ENCODE results near the gene SLC17A7. TPM values are rescaled to one million over a fixed set of nuclear protein-coding genes. Genes with fewer than 3 reads are reported as not detected.
A peak's percentile ranks its signal among the peaks of the same experiment; 100 is the strongest.

Gene SLC17A7
- total RNA-seq, 2 experiments from 2014 or later, result 0.19 to 0.55 TPM

GRCh38 chr19:49415810-49416200, 25.5 kb downstream of the SLC17A7 start:
- Mint-ChIP-seq H3K36me3 (no peaks in the 10 kb centered on the region), H3K9me3 (ENCODE audit: low read depth) (no peaks in the 10 kb centered on the region), H3K4me1 (peaks cover 12% of the 10 kb centered on the region), H3K27me3 (peaks cover 38% of the 10 kb centered on the region), H3K4me3 (no peak overlapping the region), H3K27ac (no peak overlapping the region)
- CTCF ChIA-PET, result no interaction called here
- DNase-seq, result no peak
- no peak for ATAC-seq

- CTCF ChIA-PET, result no interaction called here
Observed at GRCh38 chr19:49415102-49415809, 26.1 kb downstream of the SLC17A7 start.

GRCh38 chr19:49414256-49414655, 27.1 kb downstream of the SLC17A7 start:
- Mint-ChIP-seq H3K27me3 (peaks cover 23% of the 10 kb centered on the region), H3K36me3 (no peaks in the 10 kb centered on the region), H3K27ac (no peak overlapping the region), H3K4me1 (peaks cover 23% of the 10 kb centered on the region), H3K4me3 (no peak overlapping the region), H3K9me3 (ENCODE audit: low read depth) (no peaks in the 10 kb centered on the region)
- ATAC-seq (no peak), DNase-seq (no peak)
- CTCF ChIA-PET, result interaction anchor here (1.1 to 1.4 kb wide), 3 partner anchors 8 to 56 kb away, joined by 4 to 5 read pairs (median 5); no protein-coding TSS in a partner anchor

More at GRCh38 chr19:49415102-49415809, 26.1 kb downstream of the SLC17A7 start:
- Mint-ChIP-seq H3K36me3 (no peaks in the 10 kb centered on the region), H3K4me1 (peaks cover 13% of the 10 kb centered on the region), H3K9me3 (ENCODE audit: low read depth) (no peaks in the 10 kb centered on the region), H3K4me3 (no peak overlapping the region), H3K27ac (no peak overlapping the region), H3K27me3 (peaks cover 33% of the 10 kb centered on the region)
- DNase-seq (no peak), ATAC-seq (no peak)

GRCh38 chr19:49413348-49413747, 28.0 kb downstream of the SLC17A7 start:
- Mint-ChIP-seq H3K36me3 (no peaks in the 10 kb centered on the region), H3K4me3 (no peak overlapping the region), H3K9me3 (ENCODE audit: low read depth) (no peaks in the 10 kb centered on the region), H3K27me3 (peaks cover 15% of the 10 kb centered on the region), H3K27ac (no peak overlapping the region), H3K4me1 (peaks cover 31% of the 10 kb centered on the region)
- no peak for DNase-seq
- CTCF ChIA-PET, result interaction anchor here (1.1 to 1.4 kb wide), 3 partner anchors 9 to 57 kb away, joined by 3 to 5 read pairs (median 4); no protein-coding TSS in a partner anchor
- no peak for ATAC-seq

- DNase-seq, result no peak
- CTCF ChIA-PET, result interaction anchor here (0.7 to 1.6 kb wide), 4 partner anchors 10 to 213 kb away, joined by 3 to 5 read pairs (median 4); no protein-coding TSS in a partner anchor
- H3K9me3 Mint-ChIP-seq (ENCODE audit: low read depth), result no peaks in the 10 kb centered on the region
- no peak overlapping the region for H3K4me3 Mint-ChIP-seq
- peaks cover 39% of the 10 kb centered on the region for H3K4me1 Mint-ChIP-seq
- no peaks in the 10 kb centered on the region for H3K36me3 Mint-ChIP-seq
- ATAC-seq, result no peak
- H3K27me3 Mint-ChIP-seq, result peaks cover 3% of the 10 kb centered on the region
- no peak overlapping the region for H3K27ac Mint-ChIP-seq
Observed at GRCh38 chr19:49411681-49412326, 29.5 kb downstream of the SLC17A7 start.

- Mint-ChIP-seq H3K4me1 (peaks cover 41% of the 10 kb centered on the region), H3K4me3 (peak overlapping the region; percentile 51), H3K36me3 (no peaks in the 10 kb centered on the region), H3K27ac (peak overlapping the region; percentile 85), H3K9me3 (ENCODE audit: low read depth) (no peaks in the 10 kb centered on the region), H3K27me3 (no peaks in the 10 kb centered on the region)
- CTCF ChIA-PET, result interaction anchor here (0.5 to 2.3 kb wide), 14 partner anchors 9 to 137 kb away, joined by 3 to 11 read pairs (median 4); partner anchors contain the start of gene GFY
- ATAC-seq (peak; percentile 84), DNase-seq (peak; percentile 72)
Observed at GRCh38 chr19:49409441-49410029, 31.8 kb downstream of the SLC17A7 start.

GRCh38 chr19:49408816-49409440, 32.4 kb downstream of the SLC17A7 start:
- H3K36me3 Mint-ChIP-seq, result no peaks in the 10 kb centered on the region
- CTCF ChIA-PET, result interaction anchor here (0.5 to 2.3 kb wide), 10 partner anchors 10 to 138 kb away, joined by 3 to 11 read pairs (median 4); partner anchors contain the start of gene GFY
- DNase-seq, result no peak
- H3K9me3 Mint-ChIP-seq (ENCODE audit: low read depth), result no peaks in the 10 kb centered on the region
- no peak for ATAC-seq
- H3K4me3 Mint-ChIP-seq, result peak overlapping the region; percentile 51
- H3K4me1 Mint-ChIP-seq, result peaks cover 41% of the 10 kb centered on the region
- H3K27me3 Mint-ChIP-seq, result no peaks in the 10 kb centered on the region
- peak overlapping the region; percentile 85 for H3K27ac Mint-ChIP-seq

GRCh38 chr19:49407482-49408015, 33.8 kb downstream of the SLC17A7 start:
- CTCF ChIA-PET, result interaction anchor here (1.5 to 2.7 kb wide), 4 partner anchors 11 to 66 kb away, joined by 3 to 11 read pairs (median 4); partner anchors contain the start of genes FLT3LG and GFY
- H3K4me1 Mint-ChIP-seq, result peaks cover 41% of the 10 kb centered on the region
- no peaks in the 10 kb centered on the region for H3K9me3 Mint-ChIP-seq (ENCODE audit: low read depth)
- no peak for DNase-seq
- no peaks in the 10 kb centered on the region for H3K36me3 Mint-ChIP-seq
- H3K27ac Mint-ChIP-seq, result no peak overlapping the region
- ATAC-seq, result no peak
- H3K4me3 Mint-ChIP-seq, result no peak overlapping the region
- no peaks in the 10 kb centered on the region for H3K27me3 Mint-ChIP-seq

GRCh38 chr19:49407079-49407478, 34.2 kb downstream of the SLC17A7 start:
- no peaks in the 10 kb centered on the region for H3K36me3 Mint-ChIP-seq
- no peak overlapping the region for H3K27ac Mint-ChIP-seq
- DNase-seq (no peak), ATAC-seq (no peak)
- H3K9me3 Mint-ChIP-seq (ENCODE audit: low read depth), result no peaks in the 10 kb centered on the region
- H3K4me1 Mint-ChIP-seq, result peaks cover 39% of the 10 kb centered on the region
- no peak overlapping the region for H3K4me3 Mint-ChIP-seq
- H3K27me3 Mint-ChIP-seq, result no peaks in the 10 kb centered on the region
- CTCF ChIA-PET, result interaction anchor here (1.4 to 2.7 kb wide), 6 partner anchors 12 to 67 kb away, joined by 3 to 11 read pairs (median 4); partner anchors contain the start of genes FLT3LG and GFY

GRCh38 chr19:49403404-49404187, 37.7 kb downstream of the SLC17A7 start:
- Mint-ChIP-seq H3K27me3 (no peaks in the 10 kb centered on the region), H3K9me3 (ENCODE audit: low read depth) (no peaks in the 10 kb centered on the region), H3K4me3 (no peak overlapping the region), H3K27ac (no peak overlapping the region), H3K36me3 (no peaks in the 10 kb centered on the region), H3K4me1 (peaks cover 12% of the 10 kb centered on the region)
- ATAC-seq, result no peak
- CTCF ChIA-PET, result interaction anchor here (1.0 to 1.6 kb wide), 2 partner anchors 33 to 67 kb away, joined by 3 to 5 read pairs; no protein-coding TSS in a partner anchor
- no peak for DNase-seq

GRCh38 chr19:49400029-49400428, 41.3 kb downstream of the SLC17A7 start:
- Mint-ChIP-seq H3K4me1 (peaks cover 6% of the 10 kb centered on the region), H3K4me3 (no peak overlapping the region), H3K9me3 (ENCODE audit: low read depth) (no peaks in the 10 kb centered on the region), H3K36me3 (no peaks in the 10 kb centered on the region), H3K27me3 (no peaks in the 10 kb centered on the region), H3K27ac (no peak overlapping the region)
- ATAC-seq, result no peak
- CTCF ChIA-PET, result interaction anchor here (0.7 kb wide), 1 partner anchor 191 kb away, joined by 3 read pairs; no protein-coding TSS in a partner anchor
- no peak for DNase-seq

GRCh38 chr19:49398931-49399330, 42.4 kb downstream of the SLC17A7 start:
- DNase-seq, result no peak
- peaks cover 4% of the 10 kb centered on the region for H3K4me1 Mint-ChIP-seq
- CTCF ChIA-PET, result no interaction called here
- no peak overlapping the region for H3K4me3 Mint-ChIP-seq
- H3K27ac Mint-ChIP-seq, result no peak overlapping the region
- ATAC-seq, result no peak
- H3K27me3 Mint-ChIP-seq, result no peaks in the 10 kb centered on the region
- no peaks in the 10 kb centered on the region for H3K36me3 Mint-ChIP-seq
- no peaks in the 10 kb centered on the region for H3K9me3 Mint-ChIP-seq (ENCODE audit: low read depth)
